ENCODE measurements around the gene PAK2. TPM values are rescaled to one million over a fixed set of nuclear protein-coding genes. Genes with fewer than 3 reads are reported as not detected.
A peak's percentile ranks its signal among the peaks of the same experiment; 100 is the strongest.

Gene PAK2
- total and polyA plus RNA-seq, 3 donors from 2014 or later, result 30.7 to 49.2 (median 47.4) TPM

- no peaks in the 10 kb centered on the region for H3K4me1 ChIP-seq
- peak overlapping the region; percentile 11 to 33 for H3K27ac ChIP-seq
- peak; percentile 59 for DNase-seq
- 63 to 76% methylated on average over 8 of the region's 8 CpGs for WGBS, 2 donors
- no peaks in the 10 kb centered on the region for H3K36me3 ChIP-seq (ENCODE audit: low read depth, missing control alignments)
- intact Hi-C loops (cut with DNase I; ENCODE audit: low total_unique reads), result no loop called here
- no peak for TF ChIP-seq POLR2A (IDR thresholded peaks at IDR 0.05)
- no peak for TF ChIP-seq CTCF (IDR thresholded peaks at IDR 0.05)
- no peaks in the 10 kb centered on the region for H3K9me3 ChIP-seq
- H3K4me3 ChIP-seq, result no peak overlapping the region
- H3K27me3 ChIP-seq, result no peaks in the 10 kb centered on the region
Observed at GRCh38 chr3:196800742-196801434, 61.2 kb downstream of the PAK2 start.

GRCh38 chr3:196803891-196804468, 64.3 kb downstream of the PAK2 start:
- intact Hi-C loops (cut with DNase I; ENCODE audit: low total_unique reads), result no loop called here
- no peak for DNase-seq
- no peaks in the 10 kb centered on the region for H3K27me3 ChIP-seq
- H3K27ac ChIP-seq, result no peak overlapping the region
- H3K4me1 ChIP-seq, result no peaks in the 10 kb centered on the region
- no peaks in the 10 kb centered on the region for H3K36me3 ChIP-seq (ENCODE audit: low read depth, missing control alignments)
- H3K9me3 ChIP-seq, result no peaks in the 10 kb centered on the region
- no peak overlapping the region for H3K4me3 ChIP-seq
- TF ChIP-seq CTCF (IDR thresholded peaks at IDR 0.05) (no peak), POLR2A (IDR thresholded peaks at IDR 0.05) (no peak)
- WGBS, 2 donors, result 84 to 85% methylated on average over 9 of the region's 9 CpGs

GRCh38 chr3:196804773-196805172, 65.1 kb downstream of the PAK2 start:
- no peak for DNase-seq
- 0 to 91% methylated on average over 1 of the region's 1 CpG for WGBS, 2 donors
- Histone ChIP-seq H3K4me1 (no peaks in the 10 kb centered on the region), H3K27ac (no peak overlapping the region), H3K9me3 (no peaks in the 10 kb centered on the region), H3K27me3 (no peaks in the 10 kb centered on the region), H3K36me3 (ENCODE audit: low read depth, missing control alignments) (no peaks in the 10 kb centered on the region), H3K4me3 (no peak overlapping the region)
- intact Hi-C loops (cut with DNase I; ENCODE audit: low total_unique reads), result no loop called here
- TF ChIP-seq CTCF (IDR thresholded peaks at IDR 0.05) (no peak), POLR2A (IDR thresholded peaks at IDR 0.05) (no peak)

- Histone ChIP-seq H3K9me3 (no peaks in the 10 kb centered on the region), H3K27ac (no peak overlapping the region), H3K4me3 (no peak overlapping the region), H3K36me3 (ENCODE audit: low read depth, missing control alignments) (no peaks in the 10 kb centered on the region), H3K4me1 (no peaks in the 10 kb centered on the region), H3K27me3 (no peaks in the 10 kb centered on the region)
- WGBS, 2 donors, result 82 to 85% methylated on average over 2 of the region's 3 CpGs
- intact Hi-C loops (cut with DNase I; ENCODE audit: low total_unique reads), result no loop called here
- no peak for DNase-seq
- TF ChIP-seq CTCF (IDR thresholded peaks at IDR 0.05) (no peak), POLR2A (IDR thresholded peaks at IDR 0.05) (no peak)
Observed at GRCh38 chr3:196810963-196811581, 71.4 kb downstream of the PAK2 start.
